GM12878 (cell line): ENCODE measurements around the gene IRS1. TPM values are rescaled to one million over a fixed set of nuclear protein-coding genes. Genes with fewer than 3 reads are reported as not detected.

ENCODE experiments used
- ATAC-seq: fragments of 200-7000 bp; cut with Tn5 transposase; 3 replicates; pipeline ENCODE4 v1.9.1; 2020; ENCODE audit warnings: mild to moderate bottlenecking, moderate library complexity
- BruUV-seq: library from RNA; stranded (reverse); fragments of 400-500 nt; replicated peaks from 2 replicates; lab custom pipeline; 2021; lab: Mats Ljungman, UMichigan
- CTCF ChIA-PET: fragments of 300-600 bp; sonication (Branson Sonifier 250); formaldehyde crosslinking; extraction: SDS; loops from one replicate; lab custom pipeline; 2021; ENCODE audit warnings: inconsistent platforms; lab: Yijun Ruan, JAX
- POLR2A ChIA-PET: fragments of 350-600 bp; formaldehyde crosslinking; extraction: SDS; loops from one replicate; lab custom pipeline; 2021; ENCODE audit warnings: inconsistent platforms; lab: Charles Lee
- RAD21 ChIA-PET: fragments of 300-600 bp; sonication (Branson Sonifier 250); formaldehyde crosslinking; loops from one replicate; lab custom pipeline; 2023; ENCODE audit warnings: antibody characterized with exemption; ENCODE audit not compliant: unreplicated experiment; lab: Charles Lee
- SMC1A ChIA-PET: fragments of 300-600 bp; sonication (Branson Sonifier 250); formaldehyde crosslinking; loops from one replicate; lab custom pipeline; 2023; ENCODE audit not compliant: unreplicated experiment, uncharacterized antibody; lab: Charles Lee
- DNase-seq: peaks from one replicate; pipeline ENCODE4 v3.0.0-alpha.2; 2011; ENCODE audit warnings: low read depth, low spot score
- FAIRE-seq: peaks from 3 replicates; lab custom pipeline; 2011; peaks lifted over from hg19 to GRCh38; lab: Jason Lieb, UNC
- H2AFZ ChIP-seq: 2 replicates; pipeline ENCODE4 v1.6.0; 2011; ENCODE audit warnings: low read depth, low read length, control low read depth; ENCODE audit not compliant: control insufficient read depth
- H3K27ac ChIP-seq: 2 replicates; pipeline ENCODE4 v1.5.1; 2011; ENCODE audit warnings: control low read depth; ENCODE audit not compliant: control insufficient read depth, insufficient read depth
- H3K27me3 ChIP-seq, 2 experiments: replicated peaks in 1 of 2; 2 replicates each; pipeline versions ENCODE4 v1.6.0 to v1.6.1; 2011; ENCODE audit warnings: low read length in 1 of 2; ENCODE audit not compliant: control insufficient read depth in 2 of 2, insufficient read depth in 2 of 2
- H3K36me3 ChIP-seq, 2 experiments: 2 replicates each; pipeline ENCODE4 v1.5.1; 2011; ENCODE audit warnings: low read length in 1 of 2; ENCODE audit not compliant: control insufficient read depth in 2 of 2, insufficient read depth in 2 of 2
- H3K4me1 ChIP-seq: 2 replicates; pipeline ENCODE4 v1.6.1; 2011; ENCODE audit warnings: mild to moderate bottlenecking, low read length, moderate library complexity, mixed read lengths; ENCODE audit not compliant: control insufficient read depth, insufficient read depth
- H3K4me2 ChIP-seq: 2 replicates; pipeline ENCODE4 v1.6.0; 2011; ENCODE audit warnings: control low read depth; ENCODE audit not compliant: control insufficient read depth, insufficient read depth
- H3K4me3 ChIP-seq: fragments of 200-600 bp; sonication (generic); 2 replicates; pipeline ENCODE4 v1.5.1; 2016
- H3K79me2 ChIP-seq: 2 replicates; pipeline ENCODE4 v1.6.0; 2011; ENCODE audit warnings: low read length; ENCODE audit not compliant: control insufficient read depth, insufficient read depth
- H3K9ac ChIP-seq: 2 replicates; pipeline ENCODE4 v1.8.0; 2011; ENCODE audit warnings: low read length, control low read depth, mixed read lengths; ENCODE audit not compliant: control insufficient read depth, insufficient read depth
- H3K9me3 ChIP-seq: replicated peaks from 3 replicates; pipeline ENCODE4 v1.5.1; 2011; ENCODE audit warnings: mild to moderate bottlenecking, low read length; ENCODE audit not compliant: control insufficient read depth, insufficient read depth
- H4K20me1 ChIP-seq: 2 replicates; pipeline ENCODE4 v1.6.0; 2011; ENCODE audit not compliant: control insufficient read depth, insufficient read depth
- BCL11A ChIP-seq: IDR thresholded peaks from 2 replicates; pipeline ENCODE4 v1.6.1; 2011; ENCODE audit warnings: low read depth, low read length
- CHD1 ChIP-seq: IDR thresholded peaks from 2 replicates; pipeline ENCODE4 v1.6.1; 2012; ENCODE audit warnings: low read depth, low read length, improper control_type of control experiment
- ETV6 ChIP-seq, 2 experiments: fragments of 450-650 bp in 1 of 2; IDR thresholded peaks in 1 of 2; conservative IDR thresholded peaks in 1 of 2; 2 replicates each; pipeline ENCODE4 v1.6.1; 2014; ENCODE audit warnings: antibody characterized with exemption in 1 of 2, borderline replicate concordance in 1 of 2, low read depth in 1 of 2, mild to moderate bottlenecking in 1 of 2, moderate library complexity in 1 of 2
- LARP7 ChIP-seq: fragments of 450-650 bp; IDR thresholded peaks from 2 replicates; pipeline ENCODE4 v1.6.1; 2017; ENCODE audit warnings: mild to moderate bottlenecking
- RAD51 ChIP-seq: fragments of 450-650 bp; IDR thresholded peaks from 2 replicates; pipeline ENCODE4 v1.6.1; 2016; ENCODE audit warnings: moderate library complexity, mild to moderate bottlenecking, inconsistent platforms
- WRNIP1 ChIP-seq: IDR thresholded peaks from 2 replicates; pipeline ENCODE4 v1.6.1; 2011; ENCODE audit warnings: low read depth, low read length, improper control_type of control experiment, borderline replicate concordance
- ZNF217 ChIP-seq: fragments of 450-650 bp; IDR thresholded peaks from 2 replicates; pipeline ENCODE4 v1.6.1; 2017; ENCODE audit warnings: antibody characterized with exemption, mild to moderate bottlenecking
- WGBS: methylation state at CpG from one replicate; pipeline ENCODE4 v1.1.6; 2016; ENCODE audit warnings: low lambda C conversion rate; ENCODE audit not compliant: insufficient replicate concordance, insufficient coverage; ENCODE audit errors: missing lambda C conversion rate; 5-methylcytosine and 5-hydroxymethylcytosine counted together
- in situ Hi-C: fragments of 300-500 bp; cut with MboI; formaldehyde crosslinking; loops from 9 replicates; pipeline ENCODE4 v1.14.3; 2018; ENCODE audit warnings: mixed read lengths
- intact Hi-C: fragments of 100-400 bp; cut with micrococcal nuclease; formaldehyde crosslinking; loops from one replicate; pipeline ENCODE4 v1.14.2; 2022; ENCODE audit not compliant: unreplicated experiment
- polyA plus RNA-seq, 11 experiments: library from polyadenylated mRNA; depleted of rRNA in 4 of 11; unstranded in 6 of 11; stranded (reverse) in 5 of 11; fragments of >200 nt; fragmentation: Nextera tagmentation in 4 of 11; fragmentation: Illumina TruSeq in 1 of 11; extraction: Ambion mirVana in 4 of 11; extraction: Trizol in 1 of 11; gene quantifications; 1 replicate in 1 of 11; 2 replicates in 10 of 11; pipeline versions ENCODE4 v1.2.1 to v1.2.3, GENCODE V29; 2011 to 2016; ENCODE audit warnings: inconsistent platforms in 2 of 11, missing spikeins in 2 of 11, low read depth in 1 of 11
- total RNA-seq, 4 experiments: library from RNA; depleted of rRNA in 3 of 4; stranded (reverse); fragments of >200 nt in 3 of 4; fragmentation: Illumina TruSeq in 1 of 4; extraction: Trizol in 1 of 4; gene quantifications; 2 replicates each; pipeline versions ENCODE4 v1.2.1 to v1.2.3, GENCODE V29; 2013 to 2021
- TF ChIP-seq, protein P1 (sequence below): fragments of 450-650 bp; IDR thresholded peaks from 2 replicates; pipeline ENCODE4 v1.6.1; 2017; ENCODE audit warnings: antibody characterized with exemption, mild to moderate bottlenecking, moderate library complexity
- TF ChIP-seq, protein P2 (sequence below): fragments of 450-650 bp; IDR thresholded peaks from 2 replicates; pipeline ENCODE4 v1.6.1; 2017; ENCODE audit warnings: mild to moderate bottlenecking, low read depth, inconsistent platforms; ENCODE audit not compliant: poor library complexity, severe bottlenecking
- TF ChIP-seq, protein P3 (sequence below): fragments of 150-350 bp; IDR thresholded peaks from 2 replicates; pipeline ENCODE4 v1.6.1; 2014; ENCODE audit warnings: mild to moderate bottlenecking, low read depth, low read length

The IRS1 gene
- total and polyA plus RNA-seq, 10 of the 15 experiments (the other 5 are each of a cell fraction or from before 2014, with no cell fraction given), result 0.03 to 1.7 (median 0.34) TPM

DNA sequence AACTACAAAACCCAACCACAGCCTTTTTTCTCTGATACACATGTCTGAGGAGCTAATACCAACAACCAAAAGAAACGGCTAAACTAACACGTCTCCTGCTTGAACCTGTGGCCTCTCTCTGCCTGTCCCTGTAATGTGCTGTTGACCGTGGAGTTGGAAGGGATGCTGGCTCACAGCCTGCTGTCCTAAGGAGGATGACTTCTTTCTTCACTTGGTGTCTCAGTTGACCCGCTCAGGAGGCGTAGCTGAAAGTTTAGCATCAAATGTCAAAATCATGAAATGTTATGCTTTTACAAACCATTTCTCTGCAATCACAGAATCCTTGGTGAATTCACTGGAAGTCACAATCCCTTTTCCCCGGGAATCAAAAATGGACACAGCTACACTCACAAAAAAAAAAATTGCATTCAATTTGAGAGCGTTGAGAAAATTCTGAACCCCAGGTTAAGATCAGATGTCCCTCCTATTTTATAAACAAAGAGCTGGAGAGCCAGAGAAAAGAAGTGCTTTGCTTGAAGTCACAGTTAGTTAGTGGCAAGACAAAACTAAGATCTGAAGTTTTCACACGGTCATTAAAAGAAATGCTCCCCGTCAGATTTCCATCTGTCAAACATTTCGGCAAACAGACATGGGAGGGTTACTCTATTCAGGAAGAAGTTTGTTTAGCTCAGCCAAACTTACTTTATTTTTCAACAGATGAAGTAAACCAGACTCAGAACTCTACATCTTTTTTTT lies 74.3 kb downstream of the IRS1 start:
- Histone ChIP-seq H3K9me3 (no peaks in the 10 kb centered on the region), H4K20me1 (no peaks in the 10 kb centered on the region), H2AFZ (no peak overlapping the region), H3K4me2 (no peak overlapping the region), H3K9ac (no peak overlapping the region), H3K4me3 (no peak overlapping the region), H3K4me1 (no peaks in the 10 kb centered on the region), H3K79me2 (no peaks in the 10 kb centered on the region), H3K36me3 (no peaks in the 10 kb centered on the region), H3K27ac (no peak overlapping the region), H3K27me3 (no peaks in the 10 kb centered on the region)
- ChIA-PET POLR2A (no interaction called here), RAD21 (no interaction called here), SMC1A (interaction anchor here (1.0 kb wide), 1 partner anchor 8 kb away, joined by 3 read pairs; no protein-coding TSS in a partner anchor), CTCF (no interaction called here)
- TF ChIP-seq ETV6 (conservative IDR thresholded peaks at IDR 0.05 in 1 of 2, IDR thresholded peaks at IDR 0.05 in 1 of 2; ENCODE audit: borderline replicate concordance in 1 of 2, low read depth in 1 of 2), result no peak
- DNase-seq (no peak), FAIRE-seq (no peak), ATAC-seq (no peak)
- intact Hi-C loops (no loop called here), in situ Hi-C loops (no loop called here)
- 46% methylated on average over 10 of the region's 10 CpGs for WGBS
- BruUV-seq, result no TSS peak

DNA sequence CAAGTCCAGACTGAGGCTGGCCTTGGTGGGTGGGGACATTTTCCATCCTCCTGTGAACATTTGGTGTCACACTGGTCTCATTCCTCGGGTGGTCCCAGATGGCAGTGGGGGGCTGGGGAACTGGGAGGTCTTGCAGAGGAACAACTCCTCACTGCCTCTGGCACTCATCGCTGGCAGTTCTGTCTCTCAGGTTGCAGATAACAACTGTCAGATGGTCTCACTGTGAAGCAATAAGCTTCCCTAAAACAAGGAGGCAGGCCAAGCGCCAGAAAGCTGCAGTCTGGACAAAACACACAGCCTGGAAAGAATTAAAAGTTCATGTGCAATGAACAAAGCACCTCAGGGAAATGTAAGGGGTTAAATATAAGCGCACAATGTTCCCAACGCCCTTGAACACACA lies 78.1 kb downstream of the IRS1 start:
- no peak overlapping the region for H3K9ac ChIP-seq
- no peak overlapping the region for H3K27ac ChIP-seq
- ChIA-PET SMC1A (no interaction called here), CTCF (no interaction called here), RAD21 (interaction anchor here (0.6 kb wide), 1 partner anchor 517 kb away, joined by 3 read pairs; no protein-coding TSS in a partner anchor), POLR2A (no interaction called here)
- H3K4me1 ChIP-seq, result no peaks in the 10 kb centered on the region
- no peaks in the 10 kb centered on the region for H3K79me2 ChIP-seq
- no peaks in the 10 kb centered on the region for H4K20me1 ChIP-seq
- DNase-seq (no peak), ATAC-seq (no peak), FAIRE-seq (no peak)
- no peak overlapping the region for H2AFZ ChIP-seq
- no TSS peak for BruUV-seq
- no peak overlapping the region for H3K4me3 ChIP-seq
- in situ Hi-C loops (no loop called here), intact Hi-C loops (no loop called here)
- no peaks in the 10 kb centered on the region for H3K36me3 ChIP-seq
- 39% methylated on average over 5 of the region's 5 CpGs for WGBS
- no peak overlapping the region for H3K4me2 ChIP-seq
- H3K9me3 ChIP-seq, result no peaks in the 10 kb centered on the region
- no peaks in the 10 kb centered on the region for H3K27me3 ChIP-seq
- no peak for TF ChIP-seq WRNIP1
- no peak for TF ChIP-seq LARP7
- TF ChIP-seq, protein P1, sequence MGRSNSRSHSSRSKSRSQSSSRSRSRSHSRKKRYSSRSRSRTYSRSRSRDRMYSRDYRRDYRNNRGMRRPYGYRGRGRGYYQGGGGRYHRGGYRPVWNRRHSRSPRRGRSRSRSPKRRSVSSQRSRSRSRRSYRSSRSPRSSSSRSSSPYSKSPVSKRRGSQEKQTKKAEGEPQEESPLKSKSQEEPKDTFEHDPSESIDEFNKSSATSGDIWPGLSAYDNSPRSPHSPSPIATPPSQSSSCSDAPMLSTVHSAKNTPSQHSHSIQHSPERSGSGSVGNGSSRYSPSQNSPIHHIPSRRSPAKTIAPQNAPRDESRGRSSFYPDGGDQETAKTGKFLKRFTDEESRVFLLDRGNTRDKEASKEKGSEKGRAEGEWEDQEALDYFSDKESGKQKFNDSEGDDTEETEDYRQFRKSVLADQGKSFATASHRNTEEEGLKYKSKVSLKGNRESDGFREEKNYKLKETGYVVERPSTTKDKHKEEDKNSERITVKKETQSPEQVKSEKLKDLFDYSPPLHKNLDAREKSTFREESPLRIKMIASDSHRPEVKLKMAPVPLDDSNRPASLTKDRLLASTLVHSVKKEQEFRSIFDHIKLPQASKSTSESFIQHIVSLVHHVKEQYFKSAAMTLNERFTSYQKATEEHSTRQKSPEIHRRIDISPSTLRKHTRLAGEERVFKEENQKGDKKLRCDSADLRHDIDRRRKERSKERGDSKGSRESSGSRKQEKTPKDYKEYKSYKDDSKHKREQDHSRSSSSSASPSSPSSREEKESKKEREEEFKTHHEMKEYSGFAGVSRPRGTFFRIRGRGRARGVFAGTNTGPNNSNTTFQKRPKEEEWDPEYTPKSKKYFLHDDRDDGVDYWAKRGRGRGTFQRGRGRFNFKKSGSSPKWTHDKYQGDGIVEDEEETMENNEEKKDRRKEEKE, result no peak
- TF ChIP-seq ZNF217, result no peak
- TF ChIP-seq BCL11A, result no peak
- TF ChIP-seq RAD51, result no peak
- TF ChIP-seq, protein P2, sequence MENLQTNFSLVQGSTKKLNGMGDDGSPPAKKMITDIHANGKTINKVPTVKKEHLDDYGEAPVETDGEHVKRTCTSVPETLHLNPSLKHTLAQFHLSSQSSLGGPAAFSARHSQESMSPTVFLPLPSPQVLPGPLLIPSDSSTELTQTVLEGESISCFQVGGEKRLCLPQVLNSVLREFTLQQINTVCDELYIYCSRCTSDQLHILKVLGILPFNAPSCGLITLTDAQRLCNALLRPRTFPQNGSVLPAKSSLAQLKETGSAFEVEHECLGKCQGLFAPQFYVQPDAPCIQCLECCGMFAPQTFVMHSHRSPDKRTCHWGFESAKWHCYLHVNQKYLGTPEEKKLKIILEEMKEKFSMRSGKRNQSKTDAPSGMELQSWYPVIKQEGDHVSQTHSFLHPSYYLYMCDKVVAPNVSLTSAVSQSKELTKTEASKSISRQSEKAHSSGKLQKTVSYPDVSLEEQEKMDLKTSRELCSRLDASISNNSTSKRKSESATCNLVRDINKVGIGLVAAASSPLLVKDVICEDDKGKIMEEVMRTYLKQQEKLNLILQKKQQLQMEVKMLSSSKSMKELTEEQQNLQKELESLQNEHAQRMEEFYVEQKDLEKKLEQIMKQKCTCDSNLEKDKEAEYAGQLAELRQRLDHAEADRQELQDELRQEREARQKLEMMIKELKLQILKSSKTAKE, result no peak
- TF ChIP-seq CHD1, result no peak
- TF ChIP-seq, protein P3, sequence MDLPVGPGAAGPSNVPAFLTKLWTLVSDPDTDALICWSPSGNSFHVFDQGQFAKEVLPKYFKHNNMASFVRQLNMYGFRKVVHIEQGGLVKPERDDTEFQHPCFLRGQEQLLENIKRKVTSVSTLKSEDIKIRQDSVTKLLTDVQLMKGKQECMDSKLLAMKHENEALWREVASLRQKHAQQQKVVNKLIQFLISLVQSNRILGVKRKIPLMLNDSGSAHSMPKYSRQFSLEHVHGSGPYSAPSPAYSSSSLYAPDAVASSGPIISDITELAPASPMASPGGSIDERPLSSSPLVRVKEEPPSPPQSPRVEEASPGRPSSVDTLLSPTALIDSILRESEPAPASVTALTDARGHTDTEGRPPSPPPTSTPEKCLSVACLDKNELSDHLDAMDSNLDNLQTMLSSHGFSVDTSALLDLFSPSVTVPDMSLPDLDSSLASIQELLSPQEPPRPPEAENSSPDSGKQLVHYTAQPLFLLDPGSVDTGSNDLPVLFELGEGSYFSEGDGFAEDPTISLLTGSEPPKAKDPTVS, result no peak
